GM21737 (cell line): ENCODE results near the gene TBC1D24.

Experiments used
- ATAC-seq: cut with Tn5 transposase; IDR thresholded peaks from one replicate; pipeline ENCODE4 v1.9.1; 2021; ENCODE audit warnings: mild to moderate bottlenecking, moderate library complexity; ENCODE audit not compliant: unreplicated experiment

TBC1D24 gene

GRCh38 chr16:2481676-2482075, 6.7 kb downstream of the TBC1D24 start:
- no peak for ATAC-seq

GRCh38 chr16:2482249-2482648, 7.3 kb downstream of the TBC1D24 start:
- ATAC-seq = no peak

DNA sequence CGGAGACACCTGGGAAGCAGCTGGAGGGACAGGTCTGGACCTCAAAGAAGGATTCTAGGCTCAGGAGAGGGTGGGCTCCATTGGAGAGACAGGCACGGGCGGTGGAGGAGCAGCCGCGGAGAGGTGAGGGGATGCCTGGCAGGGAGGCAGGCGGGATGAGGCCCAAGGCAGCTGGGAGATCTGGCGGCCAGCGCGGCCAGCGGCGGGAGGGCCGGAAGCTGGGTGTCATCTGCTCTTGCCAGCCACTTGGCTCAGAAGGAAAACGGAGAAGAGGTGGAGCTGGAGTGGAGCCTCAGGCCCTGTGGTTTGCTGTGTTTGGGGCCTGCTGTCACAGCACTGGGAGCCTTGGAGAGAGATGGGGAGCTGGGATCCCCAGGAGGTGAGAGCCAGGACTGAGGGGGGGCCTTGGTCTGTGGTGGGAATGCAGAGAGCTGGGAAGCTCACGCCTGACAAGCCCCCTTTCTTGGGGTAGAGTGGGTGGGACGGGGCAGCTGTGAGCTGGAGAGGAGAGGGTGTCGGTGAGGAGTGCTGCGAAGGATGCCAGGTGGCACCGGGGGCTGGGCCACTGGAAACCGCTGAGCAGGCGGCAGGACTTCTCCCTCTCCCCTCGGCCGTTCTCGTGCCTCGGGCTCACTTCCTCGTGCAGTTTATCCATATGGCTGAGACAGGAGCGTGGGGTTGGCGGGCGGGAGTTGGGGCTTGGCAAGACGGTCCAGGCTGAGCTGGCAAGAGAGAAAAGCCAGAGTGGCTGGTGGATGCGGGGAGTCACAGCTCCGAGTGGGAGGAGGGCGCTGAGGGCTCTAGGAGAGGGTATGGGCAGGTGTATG, 8.0 kb downstream of the TBC1D24 start:
- no peak for ATAC-seq

GRCh38 chr16:2483939-2484897, 9.3 kb downstream of the TBC1D24 start:
- no peak for ATAC-seq

DNA sequence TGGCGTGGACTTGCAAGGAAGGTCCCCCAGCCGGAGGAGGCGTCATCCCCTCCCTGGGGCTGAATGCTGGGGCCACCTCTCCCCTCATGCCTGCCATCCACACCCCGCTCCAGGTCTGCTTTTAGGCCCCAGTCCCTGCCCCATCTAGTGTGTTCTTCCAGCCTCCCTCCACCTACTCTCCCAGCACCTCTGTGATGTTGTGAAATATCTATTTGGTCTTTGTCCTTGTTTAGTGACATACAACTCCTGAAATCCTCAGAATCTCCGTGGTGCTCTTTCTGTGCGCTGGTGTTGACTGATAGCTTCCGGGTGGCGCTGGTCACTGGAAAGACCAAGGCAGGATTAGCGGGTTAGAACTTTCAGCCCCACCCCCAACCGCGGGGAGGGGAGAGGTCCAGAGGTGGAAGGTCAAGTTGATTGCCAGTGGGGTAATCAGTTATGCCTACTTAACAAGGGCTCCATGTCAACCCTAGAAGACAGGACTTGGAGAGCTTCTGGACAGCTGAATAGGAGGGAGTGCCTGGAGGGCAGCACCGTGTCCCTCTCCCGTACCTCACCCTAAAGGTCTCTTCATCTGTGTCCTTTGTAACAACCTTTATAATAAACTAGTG, 10.1 kb downstream of the TBC1D24 start:
- ATAC-seq = no peak

- ATAC-seq = no peak
Observed at GRCh38 chr16:2485811-2486507, 11.0 kb downstream of the TBC1D24 start.

- ATAC-seq = peak; percentile 58
Observed at GRCh38 chr16:2486645-2487516, 12.0 kb downstream of the TBC1D24 start.

DNA sequence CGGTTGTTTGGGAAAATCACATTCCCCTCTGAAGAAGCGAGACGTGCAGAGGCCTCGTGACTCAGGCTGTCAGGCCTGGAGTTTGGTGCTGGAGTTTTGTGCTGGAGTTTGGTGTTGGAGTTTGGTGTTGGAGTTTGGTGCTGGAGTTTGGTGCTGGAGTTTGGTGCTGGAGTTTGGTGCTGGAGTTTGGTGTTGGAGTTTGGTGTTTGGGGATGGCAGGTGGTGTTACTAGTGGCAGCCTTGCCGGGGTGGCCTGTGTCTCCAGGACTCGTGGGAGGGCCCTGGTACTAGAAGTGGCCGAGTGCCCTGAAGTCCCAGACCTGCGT, 12.6 kb downstream of the TBC1D24 start:
- no peak for ATAC-seq

- ATAC-seq = no peak
Observed at GRCh38 chr16:2487903-2488531, 13.1 kb downstream of the TBC1D24 start.

DNA sequence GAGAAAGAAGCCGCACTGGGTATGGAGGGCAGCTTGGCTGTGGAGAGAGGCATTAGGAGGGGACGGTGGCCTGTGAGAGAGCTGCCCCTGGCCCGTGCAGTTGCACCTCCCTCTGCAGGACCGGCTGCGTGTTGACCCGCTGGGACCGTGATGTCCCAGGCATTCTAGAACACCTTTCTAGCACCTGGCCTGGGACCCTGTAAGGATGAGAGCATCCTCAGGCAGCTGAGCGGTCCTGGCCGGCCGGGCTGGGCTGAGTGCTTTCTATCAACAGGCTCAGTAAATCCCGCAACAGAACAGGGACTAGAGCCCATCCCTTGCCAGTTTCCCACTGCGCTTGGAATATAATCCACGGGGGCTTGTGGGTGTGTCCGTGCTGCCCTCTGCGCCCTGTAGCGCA, 14.7 kb downstream of the TBC1D24 start:
- no peak for ATAC-seq

- ATAC-seq = no peak
Observed at GRCh38 chr16:2490190-2491105, 15.5 kb downstream of the TBC1D24 start.

DNA sequence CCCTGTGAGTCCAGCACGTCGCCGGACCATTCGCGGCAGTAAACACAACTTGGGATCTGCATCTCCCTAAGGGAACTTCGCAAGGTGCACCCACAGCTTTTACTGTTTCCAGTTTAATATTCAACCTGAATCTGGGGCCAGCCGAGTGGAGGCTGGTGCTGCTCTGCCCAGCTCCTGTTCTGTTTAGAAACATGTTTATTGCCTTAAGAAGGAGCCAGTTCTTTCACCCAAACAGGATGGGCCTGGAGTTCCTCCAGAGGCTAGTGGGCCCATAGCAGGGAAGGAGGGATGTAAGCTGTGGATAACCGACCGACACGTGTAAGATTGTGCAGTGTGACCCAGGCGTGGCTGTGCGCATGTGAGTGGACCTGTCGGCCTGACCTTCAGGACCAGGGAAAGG, 17.4 kb downstream of the TBC1D24 start:
- no peak for ATAC-seq

DNA sequence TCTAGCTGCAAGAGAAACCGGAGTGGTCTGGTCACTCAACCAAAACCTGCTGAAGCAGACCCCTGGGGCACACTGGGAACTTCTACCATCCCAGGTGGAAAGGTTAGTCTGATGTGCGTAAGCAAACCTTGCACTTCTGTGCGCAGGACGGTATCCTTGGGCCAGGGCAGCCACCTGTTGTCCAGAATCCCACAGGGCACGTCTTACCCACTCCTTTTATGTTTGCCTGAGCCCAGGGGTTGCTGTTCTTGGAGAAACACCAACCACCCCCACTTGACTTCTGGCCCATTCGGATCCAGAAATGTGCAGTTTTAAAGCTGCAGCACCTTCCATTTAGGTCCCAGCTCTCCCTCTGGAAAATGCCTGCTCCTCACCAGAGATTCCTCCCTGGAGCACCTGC, 18.7 kb downstream of the TBC1D24 start:
- ATAC-seq = no peak

DNA sequence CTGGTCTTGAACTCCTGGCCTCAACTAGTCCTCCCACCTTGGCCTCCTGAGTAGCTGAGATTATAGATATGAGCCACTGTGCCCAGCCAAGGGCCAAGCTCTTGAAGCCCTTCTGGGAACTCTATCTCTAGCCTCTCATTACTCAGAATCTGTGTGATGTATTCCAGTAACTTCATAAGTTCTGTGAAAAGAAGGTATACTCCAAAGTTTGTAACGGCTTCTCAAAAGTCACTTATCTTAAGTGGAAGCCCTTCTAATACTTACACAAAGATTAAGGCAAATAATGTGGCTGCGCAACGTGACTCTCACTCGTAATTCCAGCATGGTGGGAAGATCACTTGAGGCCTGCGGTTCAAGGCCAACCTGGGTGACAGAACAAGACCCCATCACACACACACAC, 19.7 kb downstream of the TBC1D24 start:
- no peak for ATAC-seq

GRCh38 chr16:2495041-2495440, 20.1 kb downstream of the TBC1D24 start:
- no peak for ATAC-seq

GRCh38 chr16:2496223-2497115, 21.5 kb downstream of the TBC1D24 start:
- no peak for ATAC-seq

GRCh38 chr16:2497116-2497630, 22.2 kb downstream of the TBC1D24 start:
- no peak for ATAC-seq
